CD4-positive, alpha-beta T cell treated with Interferon alpha-2 for 1 hour (primary cell): ENCODE data around the gene NET1.

Source experiments
- DNase-seq, 2 donors: peaks; one replicate each; pipeline ENCODE4 v3.0.0-alpha.2; 2020 to 2022

The NET1 gene

GRCh38 chr10:5445006-5445405 is 32.6 kb downstream of the NET1 start:
- DNase-seq = no peak

DNA sequence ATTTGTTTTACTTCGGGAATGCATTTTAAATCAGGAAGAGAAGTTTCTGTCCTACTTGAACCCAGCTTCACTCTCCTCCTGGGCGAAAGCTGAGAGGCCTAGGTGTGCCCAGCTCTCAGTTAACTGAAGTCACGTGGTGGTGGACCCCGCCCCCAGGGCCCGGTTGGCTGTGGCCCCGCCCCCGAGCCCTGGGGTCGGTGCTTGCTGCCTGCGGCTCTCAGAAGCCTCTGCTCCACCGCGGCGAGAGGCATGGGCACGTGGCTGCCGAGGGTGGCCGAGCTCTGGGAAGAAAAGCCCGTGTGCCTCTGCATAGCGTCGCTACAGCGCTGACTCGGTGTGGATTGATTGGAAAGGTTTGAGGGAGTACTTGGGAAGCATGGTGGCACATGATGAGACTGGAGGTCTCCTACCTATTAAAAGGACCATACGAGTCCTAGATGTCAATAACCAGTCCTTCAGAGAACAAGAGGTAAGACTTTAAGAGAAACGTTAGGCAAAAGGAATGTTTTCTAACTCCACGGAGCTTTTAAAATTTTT is 34.1 kb downstream of the NET1 start:
- peak; percentile 80 to 89 for DNase-seq

DNA sequence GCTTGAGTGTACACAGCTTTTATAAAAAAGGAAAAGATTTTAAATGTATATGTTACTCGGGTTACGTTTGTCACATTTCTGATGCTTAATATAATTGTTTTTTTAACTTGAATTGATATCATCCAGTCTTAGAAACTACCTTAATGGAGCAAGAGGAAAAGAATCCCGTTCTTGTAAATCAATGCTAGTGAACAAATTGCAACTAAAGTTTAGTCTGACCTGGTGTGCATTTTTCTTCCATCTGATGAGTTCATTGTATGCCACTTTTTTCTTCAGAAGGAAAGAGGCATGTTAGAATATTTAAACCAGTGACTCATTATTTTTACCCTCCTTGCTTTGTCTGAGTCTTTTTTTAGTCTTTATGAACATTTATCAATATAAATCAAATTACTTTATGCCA is 34.7 kb downstream of the NET1 start:
- DNase-seq = no peak

DNA sequence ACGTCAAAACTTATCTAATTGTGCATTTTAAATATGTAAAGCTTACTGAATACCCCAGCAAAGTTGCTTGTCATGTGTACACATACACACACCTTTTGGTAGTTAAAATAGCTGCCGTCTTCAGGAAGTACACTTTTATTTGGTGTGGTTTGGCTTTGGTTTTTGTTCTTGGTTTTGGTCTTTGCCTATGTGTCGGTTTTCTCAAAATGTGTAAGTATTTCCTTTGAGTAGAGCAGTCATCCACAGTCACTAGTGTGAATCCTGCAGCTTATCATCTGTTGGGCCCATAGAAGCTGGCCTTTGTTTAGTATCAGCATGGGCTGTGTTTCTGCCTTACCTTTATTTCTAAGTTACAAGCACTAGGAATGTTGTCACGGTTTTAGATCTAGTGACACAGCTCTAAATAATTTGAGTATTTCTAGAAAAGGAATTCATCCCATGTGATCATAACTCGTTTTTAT is 35.3 kb downstream of the NET1 start:
- peak in 1 of 2 donors; percentile 53 for DNase-seq

DNA sequence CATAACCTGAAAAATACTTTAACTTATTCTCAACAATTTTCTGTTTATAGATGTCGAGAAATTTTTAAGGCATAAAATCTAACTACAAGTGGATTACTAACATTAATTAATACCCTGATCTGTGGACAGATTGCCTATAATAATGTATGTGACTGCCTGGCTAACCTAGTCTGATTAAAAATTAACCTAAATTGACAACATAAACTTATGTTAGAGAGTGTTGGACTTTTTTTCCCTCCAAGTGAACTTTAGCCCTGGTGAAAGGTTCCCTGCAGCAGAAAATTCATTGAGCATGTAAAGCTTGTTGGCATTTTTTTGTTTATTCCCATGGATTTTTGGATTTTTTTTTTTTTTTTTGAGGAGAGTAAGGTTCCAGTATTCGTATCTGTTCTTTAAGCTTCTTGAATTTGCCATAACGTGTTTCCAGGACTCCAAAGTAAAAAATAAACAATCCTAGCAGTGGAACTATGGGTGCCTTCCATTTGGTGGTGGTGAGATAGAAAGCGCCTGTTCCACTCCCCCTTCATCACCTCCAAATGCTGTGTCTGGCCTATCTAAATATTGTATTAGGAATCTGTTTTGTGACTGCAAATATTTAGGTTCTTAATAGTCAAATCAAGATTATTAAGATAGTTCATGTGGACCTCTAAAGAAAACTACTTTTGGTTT is 36.1 kb downstream of the NET1 start:
- DNase-seq = no peak

GRCh38 chr10:5449227-5449626 is 36.9 kb downstream of the NET1 start:
- DNase-seq = no peak

GRCh38 chr10:5449823-5450222 is 37.5 kb downstream of the NET1 start:
- DNase-seq = no peak

DNA sequence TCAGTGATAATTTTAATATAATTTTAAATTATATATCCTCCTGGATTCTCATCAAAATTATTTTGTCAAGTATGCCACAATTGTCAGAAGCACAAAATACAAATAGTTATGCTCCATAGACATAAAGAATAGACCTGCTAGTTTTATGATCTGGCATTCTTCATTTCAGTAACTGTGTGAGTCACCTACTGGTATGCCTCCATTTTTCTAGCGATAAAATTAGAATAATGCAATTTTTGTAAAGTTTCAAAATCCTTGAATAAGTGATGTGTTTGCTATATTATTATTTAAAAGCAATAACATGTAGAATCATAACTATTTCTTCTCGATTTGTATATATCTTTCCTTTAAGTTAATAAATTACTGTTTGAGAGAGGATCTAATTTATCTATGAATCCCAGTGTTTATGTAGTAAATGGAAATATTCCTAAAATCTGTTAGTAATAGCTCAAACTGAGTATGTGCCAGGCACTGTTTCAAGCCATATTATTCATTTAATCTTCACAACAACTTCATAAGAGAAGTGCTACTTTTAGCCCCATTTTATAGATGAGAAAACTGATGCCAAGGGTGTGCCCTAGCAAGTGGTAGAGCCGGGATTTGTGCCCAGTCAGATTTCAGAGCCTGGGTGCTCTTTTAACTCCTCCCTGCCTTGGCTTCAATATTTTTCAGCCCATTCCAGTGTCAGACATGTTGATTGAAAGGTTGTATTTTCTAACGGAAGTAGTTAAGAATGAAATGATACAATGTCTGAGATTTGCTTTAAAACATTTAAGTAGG is 38.4 kb downstream of the NET1 start:
- no peak for DNase-seq

DNA sequence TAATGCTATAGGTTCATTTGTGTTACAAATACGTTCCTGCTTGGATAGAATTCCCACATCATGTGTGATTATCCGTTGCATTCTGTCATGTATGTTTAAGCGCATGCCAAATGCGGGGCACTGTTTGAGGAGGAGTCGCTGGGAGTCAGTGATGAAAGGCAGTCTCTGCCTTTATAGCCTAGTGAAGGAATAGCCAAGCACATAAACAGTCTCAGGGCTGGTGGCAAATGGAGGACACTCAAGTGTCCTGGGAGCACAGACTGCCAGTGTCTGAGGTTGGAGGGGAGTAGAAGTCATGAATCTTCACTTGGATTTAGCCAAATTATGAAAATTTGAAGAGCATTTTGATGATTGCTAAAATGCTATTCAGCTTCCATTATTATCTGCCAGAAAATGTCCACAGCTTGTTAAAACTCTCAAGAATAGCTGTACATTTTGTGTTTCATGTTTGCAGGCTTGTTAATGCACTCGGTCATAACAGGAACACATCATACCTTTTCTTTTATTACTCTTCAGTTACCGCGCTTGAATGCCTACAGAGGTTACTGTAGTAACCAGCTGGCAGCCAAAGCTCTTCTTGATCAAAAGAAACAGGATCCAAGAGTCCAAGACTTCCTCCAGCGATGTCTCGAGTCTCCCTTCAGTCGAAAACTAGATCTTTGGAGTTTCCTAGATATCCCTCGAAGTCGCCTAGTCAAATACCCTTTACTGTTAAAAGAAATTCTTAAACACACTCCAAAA is 41.6 kb downstream of the NET1 start:
- DNase-seq = no peak

- DNase-seq = no peak
Observed at GRCh38 chr10:5456563-5456962, 44.2 kb downstream of the NET1 start.

DNA sequence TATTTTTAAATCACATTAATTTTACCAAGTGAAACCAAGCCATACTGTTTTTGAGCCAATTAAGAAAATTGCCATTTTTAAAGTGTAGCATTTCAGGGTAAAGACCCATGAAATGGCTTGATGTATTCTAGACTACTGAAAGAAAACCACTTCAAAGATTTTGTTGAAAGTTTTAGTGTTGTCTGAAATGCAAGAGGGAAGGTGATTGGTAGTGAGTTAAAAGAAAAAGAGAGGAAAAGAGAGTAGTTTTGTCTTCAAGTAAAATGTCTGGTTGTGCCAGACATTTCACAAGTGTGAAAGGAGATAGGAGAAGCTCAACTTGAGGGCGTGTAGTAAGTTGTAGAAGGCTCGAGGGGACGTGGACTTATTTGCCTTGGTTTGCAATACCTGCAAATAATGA is 45.4 kb downstream of the NET1 start:
- DNase-seq = peak in 1 of 2 donors; percentile 24

DNA sequence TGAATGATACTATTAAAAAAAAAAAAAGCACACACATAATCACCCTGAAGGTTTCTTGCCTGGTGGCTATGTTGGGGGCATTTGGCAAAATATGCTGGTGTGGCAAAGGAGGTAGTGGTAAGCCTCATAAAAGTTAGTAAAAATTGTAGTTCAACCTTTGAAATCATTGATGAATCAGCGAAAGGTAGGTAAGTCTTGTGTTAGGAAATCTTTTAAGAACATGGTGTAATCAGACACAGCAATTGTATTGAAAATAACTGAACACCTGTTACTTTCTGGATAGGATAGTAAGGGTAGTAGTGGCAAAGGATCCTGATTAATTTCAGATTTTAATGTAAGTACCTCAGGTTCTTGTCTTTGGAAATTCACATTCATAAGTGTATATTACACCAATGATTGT is 46.1 kb downstream of the NET1 start:
- DNase-seq = no peak

- DNase-seq = no peak
Observed at GRCh38 chr10:5458949-5459747, 46.8 kb downstream of the NET1 start.

- DNase-seq = no peak
Observed at GRCh38 chr10:5460468-5461202, 48.3 kb downstream of the NET1 start.

- no peak for DNase-seq
Observed at GRCh38 chr10:5461203-5461588, 48.8 kb downstream of the NET1 start.

GRCh38 chr10:5461914-5462840 is 49.8 kb downstream of the NET1 start:
- DNase-seq = no peak

GRCh38 chr10:5462841-5463293 is 50.5 kb downstream of the NET1 start:
- no peak for DNase-seq

- no peak for DNase-seq
Observed at GRCh38 chr10:5464546-5464945, 52.2 kb downstream of the NET1 start.

DNA sequence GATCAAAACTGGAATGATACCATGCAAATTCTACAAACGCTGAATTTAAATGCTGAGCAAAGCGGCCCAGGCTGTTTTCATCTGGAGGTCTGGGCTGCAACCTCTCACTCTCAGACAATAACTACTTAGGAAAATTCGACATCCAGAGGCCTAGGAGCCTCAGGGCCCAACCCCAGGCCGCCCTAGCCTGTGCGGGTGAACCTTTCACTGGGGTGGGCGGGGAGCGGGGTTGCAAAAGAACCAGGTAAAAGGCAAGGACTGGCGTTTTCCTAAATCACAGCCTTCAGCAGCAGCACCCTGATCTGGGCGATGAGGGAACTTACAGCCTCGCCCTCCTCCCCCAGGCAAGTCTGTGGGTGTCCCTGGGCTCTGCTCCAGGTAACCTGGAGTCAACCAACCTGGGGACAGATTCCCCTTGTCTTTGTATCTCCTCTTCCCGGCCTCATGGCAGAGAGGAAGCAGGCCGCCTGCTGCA is 53.7 kb downstream of the NET1 start:
- no peak for DNase-seq

DNA sequence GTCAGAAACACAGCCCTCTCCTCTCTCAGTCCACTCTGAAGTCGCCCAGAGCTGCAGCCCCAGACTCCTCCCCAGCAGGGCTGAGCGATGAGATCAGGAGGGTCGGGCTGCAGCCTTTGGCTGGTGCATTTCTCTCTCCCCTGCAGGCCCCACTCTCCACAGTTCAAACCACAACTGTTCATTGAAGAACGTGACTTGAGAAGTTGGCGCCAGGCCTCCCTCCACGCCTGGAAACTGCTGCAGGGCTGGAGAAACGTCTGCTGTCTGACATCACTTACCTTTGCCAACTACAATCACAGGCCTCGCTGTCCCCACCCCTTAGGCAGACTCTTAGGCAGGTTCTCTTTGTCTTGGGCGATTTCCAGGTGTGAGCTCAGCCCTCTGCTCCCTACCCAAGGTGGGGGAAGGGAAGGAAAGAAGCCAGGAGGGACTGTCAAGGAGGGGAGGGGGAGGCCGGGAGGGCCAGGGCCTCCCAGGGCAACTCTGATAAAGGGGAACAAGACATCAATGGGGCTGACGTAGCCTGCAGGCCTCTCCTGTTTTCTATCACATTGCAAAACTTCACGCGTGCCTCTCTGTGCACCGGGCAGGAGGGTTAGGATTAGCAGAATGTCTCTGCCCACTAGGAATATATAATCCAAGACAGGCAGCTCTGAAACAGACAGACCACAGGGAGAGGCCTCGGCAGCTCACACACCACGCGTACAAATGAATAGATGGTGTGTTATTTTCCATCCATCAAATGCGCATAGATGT is 54.3 kb downstream of the NET1 start:
- no peak for DNase-seq
